GM19035 (cell line): Measurements from ENCODE around the gene ATP7A.
"Not testable (repeated sequence)": the region's sequence is repeated elsewhere in the genome, so short reads cannot be mapped to it uniquely, and the experiment has no call there.

Source experiments
- ATAC-seq: cut with Tn5 transposase; IDR thresholded peaks from one replicate; pipeline ENCODE4 v1.9.1; 2021; ENCODE audit not compliant: unreplicated experiment

The ATP7A gene

DNA sequence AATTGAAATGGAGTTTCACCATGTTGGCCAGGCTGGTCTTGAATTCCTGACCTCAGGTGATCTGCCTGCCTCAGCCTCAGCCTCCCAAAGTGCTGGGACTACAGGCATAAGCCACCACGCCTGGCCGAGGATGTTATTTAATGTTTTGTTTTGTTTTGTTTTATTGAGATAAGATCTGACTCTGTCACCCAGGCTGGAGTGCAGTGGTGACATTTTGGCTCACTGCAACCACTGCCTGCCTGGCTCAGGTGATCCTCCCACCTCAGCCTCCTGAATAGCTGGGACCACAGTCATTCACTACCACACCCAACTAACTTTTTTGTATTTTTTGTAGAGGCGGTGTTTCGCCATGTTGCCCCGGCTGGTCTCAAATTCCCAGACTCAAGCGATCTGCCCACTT is 34.5 kb downstream of the ATP7A start:
- not testable (repeated sequence) for ATAC-seq

DNA sequence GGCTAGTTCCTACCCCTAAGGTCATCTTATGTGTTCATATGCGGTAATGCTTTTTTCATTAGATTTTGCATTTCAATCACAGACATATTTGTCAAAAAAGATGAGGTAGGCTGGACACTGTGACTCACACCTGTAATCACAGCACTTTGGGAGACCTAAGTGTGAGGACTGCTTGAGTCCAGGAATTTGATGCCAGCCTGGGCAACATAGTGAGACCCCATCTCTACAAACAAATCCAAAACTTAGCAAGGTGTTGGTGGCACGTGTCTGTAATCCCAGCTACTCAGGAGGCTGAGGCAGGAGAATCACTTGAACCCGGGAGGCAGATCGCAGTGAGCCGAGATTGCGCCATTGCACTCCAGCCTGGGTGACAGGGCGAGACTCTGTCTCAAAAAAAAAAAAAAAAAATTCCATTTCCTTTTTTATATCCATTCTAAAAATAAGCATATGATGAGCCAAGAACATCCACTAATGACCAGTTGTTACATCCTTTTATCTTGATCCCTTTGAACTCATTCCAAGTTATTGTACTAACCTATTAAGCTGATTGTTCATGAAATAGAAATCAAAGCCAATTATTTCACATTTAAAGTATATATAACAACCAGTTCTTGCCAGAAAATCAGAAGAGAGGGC is 35.5 kb downstream of the ATP7A start:
- ATAC-seq = no peak

GRCh38 chrX:77946571-77946970 is 36.1 kb downstream of the ATP7A start:
- ATAC-seq = no peak

- ATAC-seq = no peak
Observed at GRCh38 chrX:77949840-77950239, 39.3 kb downstream of the ATP7A start.

GRCh38 chrX:77952173-77952572 is 41.7 kb downstream of the ATP7A start:
- ATAC-seq = no peak

DNA sequence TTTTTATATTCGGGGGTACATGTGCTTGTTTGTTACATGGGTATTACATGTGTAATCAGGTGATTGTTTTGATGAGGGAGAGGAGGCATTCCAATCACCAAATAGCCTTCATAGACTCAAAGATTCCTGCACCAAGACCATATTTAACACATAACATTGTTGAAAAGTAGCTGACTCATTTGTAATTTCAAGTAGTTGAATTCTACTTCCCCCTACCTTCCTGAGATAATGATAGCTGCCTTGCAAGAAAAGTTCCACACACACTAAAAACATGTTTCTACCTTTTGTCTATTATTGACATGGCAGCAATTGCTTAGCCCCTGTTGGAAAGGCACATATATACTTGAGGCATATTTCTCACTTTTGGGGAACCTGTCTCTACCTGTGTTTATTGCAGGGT is 42.8 kb downstream of the ATP7A start:
- no peak for ATAC-seq

DNA sequence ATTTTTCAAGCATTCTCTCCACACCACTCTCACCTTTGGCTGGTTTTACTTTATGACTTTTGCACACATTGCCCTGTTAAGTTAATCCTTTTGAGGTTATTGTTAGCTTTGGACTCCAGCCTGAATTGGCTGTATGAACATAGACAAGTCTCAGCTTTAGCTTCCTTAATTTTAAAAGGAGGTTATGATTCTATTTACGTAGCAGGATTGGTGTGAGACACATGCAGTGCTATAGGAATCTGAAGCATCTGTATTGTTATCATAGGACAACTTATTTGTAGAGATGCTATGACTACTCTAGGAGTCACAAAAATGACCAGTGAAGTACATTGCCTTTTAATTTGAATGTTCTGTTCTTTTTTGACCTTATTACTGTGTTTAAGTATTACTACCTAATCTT is 43.2 kb downstream of the ATP7A start:
- ATAC-seq = no peak

- ATAC-seq = no peak
Observed at GRCh38 chrX:77960567-77960966, 50.1 kb downstream of the ATP7A start.

- no peak for ATAC-seq
Observed at GRCh38 chrX:77961063-77961462, 50.6 kb downstream of the ATP7A start.

- no peak for ATAC-seq
Observed at GRCh38 chrX:77962068-77962902, 51.8 kb downstream of the ATP7A start.

- no peak for ATAC-seq
Observed at GRCh38 chrX:77966361-77966760, 55.9 kb downstream of the ATP7A start.

GRCh38 chrX:77967631-77968030 is 57.1 kb downstream of the ATP7A start:
- no peak for ATAC-seq

DNA sequence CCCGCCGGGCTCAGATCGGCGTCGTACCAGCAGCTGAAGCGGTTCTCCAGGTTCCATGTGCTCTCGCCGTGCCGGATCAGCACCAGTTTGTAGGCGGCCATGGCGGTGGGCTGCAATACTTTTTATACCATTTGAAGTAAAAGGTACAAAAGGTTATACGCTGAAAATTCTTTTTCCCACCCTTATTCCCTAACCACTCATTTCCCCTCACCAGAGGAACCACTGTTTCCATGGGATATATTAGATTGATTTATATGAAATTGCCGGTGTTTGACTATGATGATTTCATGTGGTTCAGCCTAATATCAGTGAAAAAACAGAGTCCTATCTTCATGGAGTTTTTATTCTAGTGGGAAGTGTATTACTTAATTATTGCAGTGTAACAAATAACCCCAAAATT is 59.0 kb downstream of the ATP7A start, which contains the start of gene PGAM4:
Gene PGAM4, minus strand, starts transcription at position 101 of the 400 bp plus-strand sequence. Its CDS starts 0 bp downstream, at position 101.
- ATAC-seq = no peak

DNA sequence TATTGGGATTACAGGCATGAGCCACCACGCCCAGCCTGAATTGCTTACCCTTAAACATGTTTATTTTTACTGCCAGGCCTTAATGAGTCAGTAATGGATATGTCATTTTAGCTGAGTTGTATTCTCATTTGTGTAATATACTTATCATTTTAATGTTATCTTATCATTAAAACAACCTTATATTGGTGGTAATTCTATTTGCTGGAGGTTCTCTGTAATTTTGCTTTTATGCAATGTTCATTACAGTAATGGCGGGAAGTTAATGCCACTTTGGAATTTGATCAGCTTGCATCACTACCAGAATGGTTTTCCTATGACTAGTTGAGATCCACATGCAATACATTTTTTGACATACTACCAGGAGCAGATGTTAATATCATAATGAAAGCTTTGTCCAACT is 65.3 kb downstream of the ATP7A start:
- no peak for ATAC-seq

GRCh38 chrX:77977095-77977494 is 66.6 kb downstream of the ATP7A start:
- no peak for ATAC-seq

- ATAC-seq = no peak
Observed at GRCh38 chrX:77977518-77977917, 67.0 kb downstream of the ATP7A start.

- no peak for ATAC-seq
Observed at GRCh38 chrX:77979870-77980269, 69.4 kb downstream of the ATP7A start.

GRCh38 chrX:78011846-78012245 is 101.4 kb downstream of the ATP7A start:
- no peak for ATAC-seq

- ATAC-seq = no peak
Observed at GRCh38 chrX:78019586-78020483, 109.3 kb downstream of the ATP7A start.

DNA sequence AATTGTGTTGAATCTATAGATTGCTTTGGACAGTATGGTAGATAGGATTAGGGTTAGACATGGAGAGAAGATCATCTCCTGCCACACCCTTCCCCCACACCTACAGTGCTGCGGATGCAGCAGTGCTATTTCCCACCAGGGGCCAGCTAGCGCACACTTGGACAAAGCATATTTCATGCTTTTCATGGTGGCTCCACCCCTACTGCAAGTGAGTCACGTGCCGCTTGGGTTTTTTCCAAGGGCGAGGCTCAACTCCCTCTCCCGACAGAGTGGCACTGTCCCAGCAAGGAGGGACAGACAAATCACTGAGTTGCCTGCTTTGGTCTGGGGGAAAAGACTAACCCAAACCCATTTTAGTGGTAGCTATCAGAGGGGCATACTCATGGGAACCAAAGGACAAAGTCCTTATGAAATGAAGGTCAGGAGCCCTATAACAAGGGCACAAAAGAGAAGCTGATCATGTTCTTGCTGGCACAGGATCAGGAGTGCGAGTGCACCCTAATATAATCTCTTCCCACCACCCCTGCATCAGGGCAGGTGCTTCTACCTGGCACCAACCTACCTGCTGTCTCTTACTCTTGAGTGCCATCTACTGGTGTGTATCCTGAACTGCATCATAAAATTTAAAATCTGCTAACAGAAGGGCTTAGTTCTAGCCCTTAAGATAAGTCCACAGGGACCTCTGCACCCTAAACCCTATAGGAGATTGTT is 114.0 kb downstream of the ATP7A start:
- ATAC-seq = no peak

GRCh38 chrX:78027798-78028197 is 117.3 kb downstream of the ATP7A start:
- no peak for ATAC-seq
